ENCODE data around the gene MYO1H.
A peak's percentile ranks its signal among the peaks of the same experiment; 100 is the strongest.

The MYO1H gene

GRCh38 chr12:109475993-109476806 is 128.5 kb downstream of the MYO1H start:
- no peak for DNase-seq

DNA sequence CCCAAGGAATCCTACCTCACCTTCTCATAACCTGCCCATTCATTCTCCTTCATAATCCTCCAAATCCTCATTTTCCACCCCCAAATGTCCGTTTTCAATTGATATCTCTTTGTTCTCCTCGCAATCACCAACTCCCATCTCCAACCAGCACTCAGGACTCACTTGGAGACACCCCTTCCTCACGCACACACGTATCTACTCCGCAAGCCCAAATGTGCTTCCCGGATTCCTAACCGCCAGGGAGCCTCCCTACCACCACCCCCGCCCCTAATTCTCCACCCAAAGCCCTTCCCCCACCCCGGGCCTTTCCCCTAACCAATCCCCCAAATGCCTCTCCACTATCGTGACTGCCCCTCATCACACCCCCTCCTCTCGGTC is 129.1 kb downstream of the MYO1H start:
- DNase-seq: no peak

DNA sequence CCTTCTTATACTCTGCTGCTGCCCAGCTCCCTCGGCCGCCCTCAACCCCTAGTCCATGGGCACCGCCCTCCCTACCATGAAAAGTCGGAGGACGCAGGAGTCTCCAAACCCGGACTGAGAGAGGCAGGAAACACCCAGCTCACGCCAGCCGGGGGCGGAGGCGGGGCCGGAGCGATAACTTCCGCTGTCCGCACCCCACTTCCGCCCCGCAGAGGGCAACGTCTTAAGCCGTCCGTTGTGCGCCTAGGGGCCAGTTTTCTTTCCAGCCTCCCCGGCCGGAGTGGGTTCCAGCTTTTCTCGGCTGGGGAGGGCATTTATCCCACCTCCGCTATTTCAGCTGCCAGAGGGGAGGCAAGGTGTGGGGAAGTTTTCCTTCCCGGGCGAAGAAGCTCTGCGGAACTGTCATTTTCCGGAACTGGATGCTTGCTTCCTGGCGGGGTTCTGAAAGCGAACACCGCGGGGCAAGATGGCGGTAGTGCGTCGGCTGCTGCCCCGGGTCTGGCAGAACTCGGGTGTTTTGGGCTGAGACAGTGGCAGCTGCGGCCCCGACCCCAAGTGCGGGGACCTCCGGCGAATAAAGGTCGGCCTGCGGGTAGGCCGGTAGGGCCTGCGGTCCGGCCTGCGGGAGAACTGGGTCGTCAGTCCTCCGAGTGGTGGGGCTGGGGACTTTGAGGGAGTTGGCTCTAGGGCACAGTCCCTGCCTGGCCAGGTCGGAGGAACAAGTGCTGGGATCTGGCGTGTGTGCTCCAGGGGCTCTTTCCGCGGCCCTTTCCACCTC is 129.7 kb downstream of the MYO1H start, which contains the start of the genes KCTD10 and UBE3B:
KCTD10 (minus strand) TSS at position 116 of the 778 bp plus-strand sequence; CDS start at position 78, 38 bp downstream.
UBE3B (plus strand) TSS at position 450 of the 778 bp plus-strand sequence. CDS start 5,918 bp downstream, outside the sequence.
- DNase-seq: peak; percentile 91

GRCh38 chr12:109477963-109478315 is 130.2 kb downstream of the MYO1H start:
- DNase-seq: no peak

- no peak for DNase-seq
Observed at GRCh38 chr12:109479761-109480160, 132.1 kb downstream of the MYO1H start.

- DNase-seq: no peak
Observed at GRCh38 chr12:109480356-109480755, 132.7 kb downstream of the MYO1H start.

GRCh38 chr12:109481863-109482262 is 134.2 kb downstream of the MYO1H start:
- DNase-seq: no peak

DNA sequence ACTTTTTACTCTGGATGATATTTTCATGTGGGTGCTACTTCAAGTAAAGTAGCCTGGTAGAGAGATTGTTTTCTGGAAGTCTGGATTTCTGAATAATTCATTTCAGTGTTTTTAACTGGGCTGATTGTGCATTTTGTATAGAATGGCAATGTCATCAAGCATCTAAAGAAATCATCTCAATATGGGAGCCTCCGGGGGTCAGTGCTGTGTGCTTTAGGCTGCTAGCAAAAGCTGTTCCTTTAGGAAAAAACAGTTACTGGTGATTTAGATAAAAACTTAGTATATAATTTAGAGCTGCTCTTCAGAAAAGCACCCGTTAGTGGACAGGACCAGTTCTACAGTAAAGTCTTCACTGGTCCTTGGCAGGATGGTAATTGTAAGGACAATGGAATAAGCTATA is 134.8 kb downstream of the MYO1H start:
- no peak for DNase-seq

GRCh38 chr12:109482894-109483293 is 135.2 kb downstream of the MYO1H start:
- DNase-seq: no peak

- DNase-seq: no peak
Observed at GRCh38 chr12:109483346-109483745, 135.6 kb downstream of the MYO1H start.

- DNase-seq: no peak
Observed at GRCh38 chr12:109485201-109485600, 137.5 kb downstream of the MYO1H start.

DNA sequence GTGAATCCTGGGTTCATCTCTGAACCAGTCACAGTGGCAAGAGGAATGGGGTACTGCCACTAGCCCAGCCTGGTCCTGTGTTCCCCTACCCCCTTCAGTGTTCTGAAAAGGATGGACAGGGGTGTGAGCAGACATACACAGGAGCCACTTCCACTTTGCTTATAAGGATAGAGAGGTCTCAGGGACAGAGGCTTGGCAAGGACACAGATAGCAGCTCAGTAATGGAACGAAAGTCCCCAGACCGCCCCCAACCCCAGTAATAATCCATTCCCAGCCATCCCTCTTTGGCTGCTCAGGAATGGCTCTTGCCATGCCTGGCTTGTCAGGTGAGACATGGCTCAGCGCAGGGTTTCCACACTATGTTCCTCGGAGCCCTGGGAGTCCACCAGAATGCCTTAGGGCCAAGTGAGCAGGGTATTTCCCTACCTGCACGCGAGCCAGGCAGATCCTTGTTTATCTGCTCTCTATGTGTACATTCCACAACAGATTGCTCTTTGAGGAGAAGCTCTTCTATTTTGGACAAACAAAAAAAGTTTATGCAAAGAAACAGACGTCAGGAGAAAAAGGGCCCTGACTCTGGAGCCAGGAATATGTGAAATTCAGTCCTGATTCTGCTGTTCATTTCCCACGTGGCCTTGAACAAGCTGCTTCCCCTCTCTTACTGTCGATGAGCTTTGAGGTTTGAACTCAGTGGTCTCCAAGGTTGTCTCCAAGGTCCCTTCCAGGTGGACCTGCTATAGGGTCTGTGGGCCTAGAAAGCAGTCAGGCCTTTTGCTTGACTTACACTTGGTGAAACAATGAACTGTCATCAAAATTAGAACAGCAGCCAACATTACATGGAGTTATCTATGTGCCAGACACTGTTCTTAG is 139.7 kb downstream of the MYO1H start:
- no peak for DNase-seq

DNA sequence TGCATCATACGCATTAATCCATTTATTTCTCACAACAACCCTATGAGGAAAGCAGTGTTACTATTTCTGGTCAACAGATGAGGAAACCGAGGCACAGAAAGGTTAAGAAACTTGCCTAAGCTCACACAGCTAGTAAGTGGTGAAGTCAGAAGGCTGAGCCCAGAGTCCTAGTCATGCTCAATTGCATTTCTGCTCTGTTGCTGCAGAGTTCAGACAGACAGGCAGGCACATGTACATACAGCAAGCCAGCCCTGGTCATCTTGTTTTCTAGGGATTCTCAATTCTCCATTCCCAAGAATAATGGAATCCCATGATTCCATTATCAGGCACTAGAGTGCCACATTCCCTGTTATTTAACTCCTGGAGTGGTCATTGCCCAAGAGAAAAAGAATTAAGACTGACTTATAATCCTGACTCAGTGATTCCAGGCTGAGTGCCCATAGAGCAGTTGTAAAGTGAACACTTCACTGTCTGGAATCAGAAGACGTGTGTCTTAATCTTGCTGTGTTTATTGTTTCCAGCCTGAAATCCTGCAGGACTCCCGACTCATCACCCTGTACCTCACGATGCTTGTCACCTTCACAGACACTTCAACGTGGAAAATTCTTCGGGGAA is 140.5 kb downstream of the MYO1H start:
- no peak for DNase-seq

- DNase-seq: no peak
Observed at GRCh38 chr12:109489016-109489954, 141.6 kb downstream of the MYO1H start.

DNA sequence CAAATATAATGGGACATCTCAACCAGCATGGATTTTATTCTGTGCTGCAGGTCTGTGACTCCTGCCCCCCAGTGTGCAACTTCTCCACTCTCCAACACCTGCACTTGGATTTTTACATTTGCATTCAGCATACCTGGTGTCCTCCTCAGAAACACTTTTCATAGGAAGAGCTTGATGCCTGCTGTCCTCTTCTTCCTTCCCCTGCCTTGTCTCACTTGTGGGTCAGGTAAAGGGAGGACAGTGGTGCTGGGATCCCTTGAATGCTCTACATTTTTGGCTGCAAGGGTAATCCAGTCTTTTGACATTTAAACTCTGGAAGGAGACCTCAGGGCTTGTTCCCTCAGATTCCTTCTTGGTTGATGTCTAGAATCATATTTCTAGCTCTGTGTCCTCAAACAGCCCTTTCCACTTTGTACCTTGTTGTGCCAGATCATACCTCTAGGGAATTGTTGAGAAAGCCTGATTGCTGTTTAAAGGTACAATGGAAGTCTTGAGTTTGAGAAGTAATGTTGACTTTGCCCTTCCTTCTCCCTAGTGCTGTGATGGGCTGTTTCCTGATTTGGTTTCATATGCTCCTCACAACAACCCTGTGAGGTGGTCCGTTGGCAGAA is 142.4 kb downstream of the MYO1H start:
- DNase-seq: no peak

- DNase-seq: no peak
Observed at GRCh38 chr12:109491671-109492070, 144.0 kb downstream of the MYO1H start.

- no peak for DNase-seq
Observed at GRCh38 chr12:109492371-109492770, 144.7 kb downstream of the MYO1H start.

DNA sequence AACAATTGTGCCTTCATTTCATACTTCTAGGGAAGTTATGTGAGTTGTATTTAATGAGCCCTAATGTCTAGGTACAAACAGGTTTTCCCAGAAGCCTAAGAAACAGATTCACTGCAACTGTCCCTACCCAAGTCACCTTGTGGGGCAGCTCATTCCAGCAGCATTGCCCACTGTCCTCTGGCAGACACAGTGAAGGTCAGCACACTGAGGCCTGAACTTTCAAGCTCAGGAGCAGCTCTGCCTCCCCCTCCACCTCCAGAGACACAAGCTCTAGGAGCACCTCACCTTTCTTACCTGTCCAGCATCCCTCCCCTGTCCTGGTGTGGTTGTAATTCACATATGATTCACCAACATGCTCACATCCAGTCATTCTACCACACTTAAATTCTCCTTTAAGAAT is 145.4 kb downstream of the MYO1H start:
- no peak for DNase-seq

- DNase-seq: no peak
Observed at GRCh38 chr12:109493938-109494337, 146.2 kb downstream of the MYO1H start.

- DNase-seq: no peak
Observed at GRCh38 chr12:109494348-109494881, 146.7 kb downstream of the MYO1H start.

- no peak for DNase-seq
Observed at GRCh38 chr12:109495012-109495411, 147.3 kb downstream of the MYO1H start.
